ENCODE results near the gene MYT1. TPM values are rescaled to one million over a fixed set of nuclear protein-coding genes. Genes with fewer than 3 reads are reported as not detected.

Gene MYT1
- total and polyA plus RNA-seq, 4 donors, result under 0.01 to 6.5 (median 0.08) TPM

DNA sequence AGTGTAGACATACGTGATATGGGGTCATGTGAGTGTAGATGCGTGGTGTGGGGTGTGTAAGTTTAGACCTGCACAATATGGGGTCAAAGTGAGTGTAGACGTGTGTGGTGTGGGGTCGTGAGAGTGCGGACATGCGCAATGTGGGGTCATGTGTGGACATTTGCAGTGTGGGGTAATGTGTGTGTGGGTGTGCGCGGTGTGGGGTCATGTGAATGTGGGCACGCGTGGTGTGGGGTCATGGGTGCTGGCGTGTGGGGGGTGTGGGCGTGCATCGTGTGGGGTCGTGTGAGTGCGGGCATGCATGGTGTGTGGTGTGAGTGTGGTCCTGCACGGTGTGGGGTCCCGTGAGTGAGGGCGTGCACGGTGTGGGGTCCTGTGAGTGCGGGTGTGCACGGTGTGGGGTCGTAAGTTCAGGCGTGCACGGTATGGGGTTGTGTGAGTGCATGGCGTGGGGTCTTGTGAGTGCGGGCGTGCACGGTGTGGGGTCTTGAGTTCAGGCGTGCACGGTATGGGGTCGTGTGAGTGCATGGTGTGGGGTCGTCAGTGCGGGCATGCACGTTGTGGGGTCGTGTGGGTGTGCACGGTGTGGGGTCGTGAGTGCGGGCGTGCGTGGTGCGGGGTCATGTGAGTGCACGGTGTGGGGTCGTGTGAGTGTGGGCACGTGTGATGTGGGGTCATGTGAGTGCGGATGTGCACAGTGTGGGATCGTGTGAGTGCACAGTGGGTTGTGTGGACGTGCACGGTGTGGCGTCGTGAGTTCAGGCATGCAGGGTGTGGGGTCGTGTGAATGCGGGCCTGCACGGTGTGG, 105.6 kb downstream of the MYT1 start (continued):
- TF ChIP-seq, protein P1, sequence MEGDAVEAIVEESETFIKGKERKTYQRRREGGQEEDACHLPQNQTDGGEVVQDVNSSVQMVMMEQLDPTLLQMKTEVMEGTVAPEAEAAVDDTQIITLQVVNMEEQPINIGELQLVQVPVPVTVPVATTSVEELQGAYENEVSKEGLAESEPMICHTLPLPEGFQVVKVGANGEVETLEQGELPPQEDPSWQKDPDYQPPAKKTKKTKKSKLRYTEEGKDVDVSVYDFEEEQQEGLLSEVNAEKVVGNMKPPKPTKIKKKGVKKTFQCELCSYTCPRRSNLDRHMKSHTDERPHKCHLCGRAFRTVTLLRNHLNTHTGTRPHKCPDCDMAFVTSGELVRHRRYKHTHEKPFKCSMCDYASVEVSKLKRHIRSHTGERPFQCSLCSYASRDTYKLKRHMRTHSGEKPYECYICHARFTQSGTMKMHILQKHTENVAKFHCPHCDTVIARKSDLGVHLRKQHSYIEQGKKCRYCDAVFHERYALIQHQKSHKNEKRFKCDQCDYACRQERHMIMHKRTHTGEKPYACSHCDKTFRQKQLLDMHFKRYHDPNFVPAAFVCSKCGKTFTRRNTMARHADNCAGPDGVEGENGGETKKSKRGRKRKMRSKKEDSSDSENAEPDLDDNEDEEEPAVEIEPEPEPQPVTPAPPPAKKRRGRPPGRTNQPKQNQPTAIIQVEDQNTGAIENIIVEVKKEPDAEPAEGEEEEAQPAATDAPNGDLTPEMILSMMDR (IDR thresholded peaks at IDR 0.05; ENCODE audit: low read depth, low read length, missing input control), result no peak
- TF ChIP-seq EGR1 (IDR thresholded peaks at IDR 0.05; ENCODE audit: low read depth in 2 of 2) (no peak), HNF4G (IDR thresholded peaks at IDR 0.05) (no peak), HNF4A (conservative IDR thresholded peaks at IDR 0.05) (no peak), YY1 (IDR thresholded peaks at IDR 0.05) (no peak), SP1 (IDR thresholded peaks at IDR 0.05) (no peak), FOXA1 (IDR thresholded peaks at IDR 0.05) (no peak), RAD21 (IDR thresholded peaks at IDR 0.05) (no peak)

DNA sequence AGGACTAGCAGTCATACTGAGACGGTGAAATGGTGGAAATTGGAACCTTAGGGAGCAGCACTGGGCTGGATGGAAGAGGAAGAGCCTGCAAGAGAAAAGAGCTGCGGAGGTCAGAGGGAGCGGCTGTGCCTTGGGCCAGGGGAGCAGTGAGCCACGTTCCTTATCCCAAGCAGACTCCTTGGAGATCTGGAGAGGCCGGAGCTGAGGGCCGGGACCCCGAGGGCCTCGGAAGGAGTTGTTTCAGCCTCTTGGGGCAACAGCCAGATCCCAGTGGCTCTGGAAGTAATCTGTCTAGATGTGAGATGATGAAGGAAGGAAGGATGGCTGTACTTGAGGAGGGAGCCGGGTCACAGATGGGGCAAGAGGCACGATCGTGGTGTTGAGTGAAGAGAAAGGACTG, 107.4 kb downstream of the MYT1 start:
- 93% methylated on average over 11 of the region's 11 CpGs for WGBS
- peaks cover 9 to 22% (median 15%) of the 10 kb centered on the region in 4 donors for H3K36me3 ChIP-seq (ENCODE audit: control insufficient read depth in 4 of 4, insufficient read depth in 3 of 4, low read depth in 1 of 4, low read length in 3 of 4)
- no peak overlapping the region for H3K9ac ChIP-seq (ENCODE audit: low read depth in 1 of 2, low read length in 2 of 2)
- no peak for TF ChIP-seq JUND (IDR thresholded peaks at IDR 0.05)
- H3K27ac ChIP-seq (ENCODE audit: low read depth in 1 of 2, low read length in 2 of 2), result no peak overlapping the region
- no peak overlapping the region for H3K4me3 ChIP-seq (ENCODE audit: low read depth in 1 of 3, low read length in 3 of 3)
- no peak for DNase-seq (ENCODE audit: low spot score)
- no peaks in the 10 kb centered on the region for H3K4me1 ChIP-seq (ENCODE audit: control insufficient read depth in 4 of 4, insufficient read depth in 4 of 4, low read length in 3 of 4)
- no peaks in the 10 kb centered on the region for H3K27me3 ChIP-seq (ENCODE audit: control insufficient read depth in 4 of 4, insufficient read depth in 4 of 4, low read length in 3 of 4)
- H3K9me3 ChIP-seq (ENCODE audit: control insufficient read depth in 4 of 4, low read length in 3 of 4), result no peaks in the 10 kb centered on the region

DNA sequence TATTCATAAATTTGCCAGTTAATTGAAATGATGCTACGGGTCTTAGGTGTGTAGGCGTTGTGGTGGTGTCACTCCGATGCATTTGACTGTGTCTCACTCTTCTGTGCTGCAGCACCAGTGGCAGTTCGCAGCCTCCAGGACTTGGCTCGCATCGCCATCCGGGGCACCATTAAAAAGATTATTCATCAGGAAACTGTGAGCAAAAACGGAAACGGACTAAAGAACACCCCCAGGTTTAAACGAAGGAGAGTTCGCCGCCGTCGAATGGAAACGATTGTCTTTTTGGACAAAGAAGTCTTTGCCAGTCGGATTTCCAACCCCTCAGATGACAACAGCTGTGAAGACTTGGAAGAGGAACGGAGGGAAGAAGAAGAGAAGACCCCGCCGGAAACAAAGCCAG, 108.9 kb downstream of the MYT1 start:
- Histone ChIP-seq H3K9ac (ENCODE audit: low read depth in 1 of 2, low read length in 2 of 2) (no peak overlapping the region), H3K36me3 (ENCODE audit: control insufficient read depth in 4 of 4, insufficient read depth in 3 of 4, low read depth in 1 of 4, low read length in 3 of 4) (peaks cover 9 to 21% (median 13%) of the 10 kb centered on the region in 4 donors), H3K4me1 (ENCODE audit: control insufficient read depth in 4 of 4, insufficient read depth in 4 of 4, low read length in 3 of 4) (no peaks in the 10 kb centered on the region), H3K4me3 (ENCODE audit: low read depth in 1 of 3, low read length in 3 of 3) (no peak overlapping the region), H3K27me3 (ENCODE audit: control insufficient read depth in 4 of 4, insufficient read depth in 4 of 4, low read length in 3 of 4) (no peaks in the 10 kb centered on the region), H3K9me3 (ENCODE audit: control insufficient read depth in 4 of 4, low read length in 3 of 4) (no peaks in the 10 kb centered on the region), H3K27ac (ENCODE audit: low read depth in 1 of 2, low read length in 2 of 2) (no peak overlapping the region)
- WGBS, result 91% methylated on average over 19 of the region's 19 CpGs
- TF ChIP-seq NR2F2 (IDR thresholded peaks at IDR 0.05) (no peak), HNF4A (conservative IDR thresholded peaks at IDR 0.05) (no peak), RXRA (IDR thresholded peaks at IDR 0.05) (no peak), GABPA (IDR thresholded peaks at IDR 0.05 in 1 of 2, conservative IDR thresholded peaks at IDR 0.05 in 1 of 2) (no peak), FOXA2 (IDR thresholded peaks at IDR 0.05) (no peak), SP1 (IDR thresholded peaks at IDR 0.05) (no peak), RAD21 (IDR thresholded peaks at IDR 0.05) (no peak), HNF4G (IDR thresholded peaks at IDR 0.05) (no peak), FOXA1 (IDR thresholded peaks at IDR 0.05) (no peak), YY1 (IDR thresholded peaks at IDR 0.05) (no peak), JUND (IDR thresholded peaks at IDR 0.05) (no peak), EGR1 (IDR thresholded peaks at IDR 0.05; ENCODE audit: low read depth in 2 of 2) (no peak), TAF1 (conservative IDR thresholded peaks at IDR 0.05) (no peak)
- TF ChIP-seq, protein P2, sequence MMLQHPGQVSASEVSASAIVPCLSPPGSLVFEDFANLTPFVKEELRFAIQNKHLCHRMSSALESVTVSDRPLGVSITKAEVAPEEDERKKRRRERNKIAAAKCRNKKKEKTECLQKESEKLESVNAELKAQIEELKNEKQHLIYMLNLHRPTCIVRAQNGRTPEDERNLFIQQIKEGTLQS (IDR thresholded peaks at IDR 0.05), result no peak
- TF ChIP-seq, protein P3, sequence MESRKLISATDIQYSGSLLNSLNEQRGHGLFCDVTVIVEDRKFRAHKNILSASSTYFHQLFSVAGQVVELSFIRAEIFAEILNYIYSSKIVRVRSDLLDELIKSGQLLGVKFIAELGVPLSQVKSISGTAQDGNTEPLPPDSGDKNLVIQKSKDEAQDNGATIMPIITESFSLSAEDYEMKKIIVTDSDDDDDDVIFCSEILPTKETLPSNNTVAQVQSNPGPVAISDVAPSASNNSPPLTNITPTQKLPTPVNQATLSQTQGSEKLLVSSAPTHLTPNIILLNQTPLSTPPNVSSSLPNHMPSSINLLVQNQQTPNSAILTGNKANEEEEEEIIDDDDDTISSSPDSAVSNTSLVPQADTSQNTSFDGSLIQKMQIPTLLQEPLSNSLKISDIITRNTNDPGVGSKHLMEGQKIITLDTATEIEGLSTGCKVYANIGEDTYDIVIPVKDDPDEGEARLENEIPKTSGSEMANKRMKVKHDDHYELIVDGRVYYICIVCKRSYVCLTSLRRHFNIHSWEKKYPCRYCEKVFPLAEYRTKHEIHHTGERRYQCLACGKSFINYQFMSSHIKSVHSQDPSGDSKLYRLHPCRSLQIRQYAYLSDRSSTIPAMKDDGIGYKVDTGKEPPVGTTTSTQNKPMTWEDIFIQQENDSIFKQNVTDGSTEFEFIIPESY (IDR thresholded peaks at IDR 0.05), result no peak
- TF ChIP-seq, protein P4, sequence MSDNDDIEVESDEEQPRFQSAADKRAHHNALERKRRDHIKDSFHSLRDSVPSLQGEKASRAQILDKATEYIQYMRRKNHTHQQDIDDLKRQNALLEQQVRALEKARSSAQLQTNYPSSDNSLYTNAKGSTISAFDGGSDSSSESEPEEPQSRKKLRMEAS (IDR thresholded peaks at IDR 0.05), result no peak
- TF ChIP-seq, protein P1 (IDR thresholded peaks at IDR 0.05; ENCODE audit: low read depth, low read length, missing input control), result no peak
- TF ChIP-seq, protein P5, sequence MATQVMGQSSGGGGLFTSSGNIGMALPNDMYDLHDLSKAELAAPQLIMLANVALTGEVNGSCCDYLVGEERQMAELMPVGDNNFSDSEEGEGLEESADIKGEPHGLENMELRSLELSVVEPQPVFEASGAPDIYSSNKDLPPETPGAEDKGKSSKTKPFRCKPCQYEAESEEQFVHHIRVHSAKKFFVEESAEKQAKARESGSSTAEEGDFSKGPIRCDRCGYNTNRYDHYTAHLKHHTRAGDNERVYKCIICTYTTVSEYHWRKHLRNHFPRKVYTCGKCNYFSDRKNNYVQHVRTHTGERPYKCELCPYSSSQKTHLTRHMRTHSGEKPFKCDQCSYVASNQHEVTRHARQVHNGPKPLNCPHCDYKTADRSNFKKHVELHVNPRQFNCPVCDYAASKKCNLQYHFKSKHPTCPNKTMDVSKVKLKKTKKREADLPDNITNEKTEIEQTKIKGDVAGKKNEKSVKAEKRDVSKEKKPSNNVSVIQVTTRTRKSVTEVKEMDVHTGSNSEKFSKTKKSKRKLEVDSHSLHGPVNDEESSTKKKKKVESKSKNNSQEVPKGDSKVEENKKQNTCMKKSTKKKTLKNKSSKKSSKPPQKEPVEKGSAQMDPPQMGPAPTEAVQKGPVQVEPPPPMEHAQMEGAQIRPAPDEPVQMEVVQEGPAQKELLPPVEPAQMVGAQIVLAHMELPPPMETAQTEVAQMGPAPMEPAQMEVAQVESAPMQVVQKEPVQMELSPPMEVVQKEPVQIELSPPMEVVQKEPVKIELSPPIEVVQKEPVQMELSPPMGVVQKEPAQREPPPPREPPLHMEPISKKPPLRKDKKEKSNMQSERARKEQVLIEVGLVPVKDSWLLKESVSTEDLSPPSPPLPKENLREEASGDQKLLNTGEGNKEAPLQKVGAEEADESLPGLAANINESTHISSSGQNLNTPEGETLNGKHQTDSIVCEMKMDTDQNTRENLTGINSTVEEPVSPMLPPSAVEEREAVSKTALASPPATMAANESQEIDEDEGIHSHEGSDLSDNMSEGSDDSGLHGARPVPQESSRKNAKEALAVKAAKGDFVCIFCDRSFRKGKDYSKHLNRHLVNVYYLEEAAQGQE (IDR thresholded peaks at IDR 0.05), result no peak
- no peak for DNase-seq (ENCODE audit: low spot score)
